WTC11 (cell line): ENCODE measurements around the gene DOP1A. TPM values are rescaled to one million over a fixed set of nuclear protein-coding genes. Genes with fewer than 3 reads are reported as not detected.

Experiments
- ATAC-seq: fragments of 200-7000 bp; cut with Tn5 transposase; 2 replicates; pipeline ENCODE4 v1.10.0; 2021; ENCODE audit warnings: mild to moderate bottlenecking, moderate library complexity
- CTCF ChIA-PET: fragments of 300-600 bp; sonication (Branson Sonifier 250); formaldehyde crosslinking; loops from one replicate; lab custom pipeline; 2021; ENCODE audit warnings: antibody characterized with exemption; lab: Charles Lee
- POLR2A ChIA-PET: fragments of 350-600 bp; sonication (Branson Sonifier 250); formaldehyde crosslinking; loops from one replicate; lab custom pipeline; 2021; ENCODE audit warnings: antibody characterized with exemption; lab: Charles Lee
- DNase-seq: peaks from one replicate; pipeline ENCODE4 v3.0.0; 2021; ENCODE audit warnings: low spot score
- H3K27ac Mint-ChIP-seq: 2 replicates; pipeline ENCODE4 v1.8.0; 2021; ENCODE audit warnings: mixed read lengths
- H3K27me3 Mint-ChIP-seq: 2 replicates; pipeline ENCODE4 v1.8.0; 2021; ENCODE audit warnings: low read depth, mild to moderate bottlenecking, moderate library complexity, mixed read lengths
- H3K36me3 Mint-ChIP-seq: 2 replicates; pipeline ENCODE4 v1.8.0; 2021; ENCODE audit warnings: mixed read lengths
- H3K4me1 Mint-ChIP-seq: 2 replicates; pipeline ENCODE4 v1.8.0; 2022; ENCODE audit warnings: mixed read lengths
- H3K4me3 Mint-ChIP-seq: 2 replicates; pipeline ENCODE4 v1.8.0; 2021; ENCODE audit warnings: mild to moderate bottlenecking, moderate library complexity, mixed read lengths
- H3K9me3 Mint-ChIP-seq: 2 replicates; pipeline ENCODE4 v1.8.0; 2021; ENCODE audit warnings: mixed read lengths
- CREB1 ChIP-seq: sonication (generic); formaldehyde crosslinking; IDR thresholded peaks from 2 replicates; pipeline ENCODE4 v1.8.0; 2023; ENCODE audit warnings: mild to moderate bottlenecking, missing genetic modification reagents
- E2F1 ChIP-seq: sonication (generic); formaldehyde crosslinking; IDR thresholded peaks from 2 replicates; pipeline ENCODE4 v1.8.0; 2022; ENCODE audit warnings: mild to moderate bottlenecking, missing genetic modification reagents
- HMGXB4 ChIP-seq: sonication (generic); formaldehyde crosslinking; IDR thresholded peaks from 2 replicates; pipeline ENCODE4 v1.8.1; 2023; ENCODE audit warnings: mild to moderate bottlenecking, moderate library complexity, missing genetic modification reagents
- JUN ChIP-seq: sonication (generic); formaldehyde crosslinking; IDR thresholded peaks from 2 replicates; pipeline ENCODE4 v1.8.0; 2023; ENCODE audit warnings: mild to moderate bottlenecking, missing genetic modification reagents
- KAT7 ChIP-seq: sonication (generic); formaldehyde crosslinking; IDR thresholded peaks from 2 replicates; pipeline ENCODE4 v1.8.1; 2023; ENCODE audit warnings: missing genetic modification reagents, mild to moderate bottlenecking, borderline replicate concordance
- MXD4 ChIP-seq: fragments of 250-450 bp; sonication (Bioruptor Pico); IDR thresholded peaks from 2 replicates; pipeline ENCODE4 v1.8.0; 2021; ENCODE audit warnings: mild to moderate bottlenecking, moderate library complexity, borderline replicate concordance
- ZBTB43 ChIP-seq: sonication (generic); formaldehyde crosslinking; IDR thresholded peaks from 2 replicates; pipeline ENCODE4 v1.8.1; 2023; ENCODE audit warnings: mild to moderate bottlenecking, missing genetic modification reagents
- ZNF232 ChIP-seq: sonication (generic); formaldehyde crosslinking; IDR thresholded peaks from 2 replicates; pipeline ENCODE4 v1.8.0; 2022; ENCODE audit warnings: mild to moderate bottlenecking, missing genetic modification reagents
- ZNF532 ChIP-seq: fragments of 250-450 bp; sonication (Bioruptor Pico); IDR thresholded peaks from 2 replicates; pipeline ENCODE4 v1.9.0; 2021; ENCODE audit warnings: mild to moderate bottlenecking, borderline replicate concordance
- ZSCAN18 ChIP-seq: fragments of 250-450 bp; sonication (Bioruptor Pico); IDR thresholded peaks from 2 replicates; pipeline ENCODE4 v2.1.2; 2022; ENCODE audit warnings: mild to moderate bottlenecking, moderate library complexity
- total RNA-seq: library from RNA; stranded (reverse); gene quantifications from 3 replicates; pipeline ENCODE4 v1.2.3, GENCODE V29; 2021

DOP1A gene
- total RNA-seq, 1 experiment from 2014 or later: 16.9 TPM

GRCh38 chr6:83138118-83138722 is 70.7 kb downstream of the DOP1A start (continued):
- TF ChIP-seq HMGXB4 (CRISPR knock-in tag) (no peak), CREB1 (CRISPR knock-in tag) (no peak)

GRCh38 chr6:83138758-83139157 is 71.3 kb downstream of the DOP1A start:
- no peak for TF ChIP-seq MXD4 (CRISPR knock-in tag)
- ChIA-PET CTCF (no interaction called here), POLR2A (no interaction called here)
- Mint-ChIP-seq H3K27ac (peak overlapping the region; percentile 68; the same call in 1 of the 2 replicates), H3K27me3 (no peaks in the 10 kb centered on the region), H3K9me3 (no peaks in the 10 kb centered on the region), H3K4me1 (no peaks in the 10 kb centered on the region), H3K36me3 (peaks cover 11% of the 10 kb centered on the region), H3K4me3 (no peak overlapping the region)
- ATAC-seq: no peak
- no peak for DNase-seq

- CTCF ChIA-PET: no interaction called here
- Mint-ChIP-seq H3K9me3 (no peaks in the 10 kb centered on the region), H3K4me3 (no peak overlapping the region)
Measured at GRCh38 chr6:83151114-83151513, 83.6 kb downstream of the DOP1A start.

GRCh38 chr6:83152913-83153312 is 85.4 kb downstream of the DOP1A start:
- ATAC-seq (no peak), DNase-seq (no peak)
- ChIA-PET POLR2A (interaction anchor here (0.7 kb wide), 1 partner anchor 523 kb away, joined by 4 read pairs; no protein-coding TSS in a partner anchor), CTCF (interaction anchor here (1.1 kb wide), 1 partner anchor 85 kb away, joined by 3 read pairs; the partner anchor contains the start of gene DOP1A)
- H3K4me3 Mint-ChIP-seq: no peak overlapping the region
- peaks cover 19% of the 10 kb centered on the region for H3K36me3 Mint-ChIP-seq
- H3K27ac Mint-ChIP-seq: no peak overlapping the region
- H3K4me1 Mint-ChIP-seq: no peaks in the 10 kb centered on the region
- no peaks in the 10 kb centered on the region for H3K9me3 Mint-ChIP-seq
- no peaks in the 10 kb centered on the region for H3K27me3 Mint-ChIP-seq
- TF ChIP-seq JUN (CRISPR knock-in tag) (no peak), HMGXB4 (CRISPR knock-in tag) (no peak), ZSCAN18 (CRISPR knock-in tag) (no peak), ZNF232 (no peak), ZBTB43 (CRISPR knock-in tag) (no peak), MXD4 (CRISPR knock-in tag) (no peak), KAT7 (CRISPR knock-in tag) (no peak)

More at GRCh38 chr6:83151114-83151513, 83.6 kb downstream of the DOP1A start:
- TF ChIP-seq E2F1 (CRISPR knock-in tag) (no peak), ZNF532 (CRISPR knock-in tag) (no peak)
- no peak for DNase-seq
- POLR2A ChIA-PET: no interaction called here
- ATAC-seq: no peak
- Mint-ChIP-seq H3K36me3 (peaks cover 14% of the 10 kb centered on the region), H3K27ac (no peak overlapping the region), H3K27me3 (no peaks in the 10 kb centered on the region), H3K4me1 (no peaks in the 10 kb centered on the region)
